Measurements from ENCODE around the gene DCAKD. TPM values are rescaled to one million over a fixed set of nuclear protein-coding genes. Genes with fewer than 3 reads are reported as not detected.

The DCAKD gene
- total RNA-seq, 1 donor from 2014 or later = 25.4 TPM

DNA sequence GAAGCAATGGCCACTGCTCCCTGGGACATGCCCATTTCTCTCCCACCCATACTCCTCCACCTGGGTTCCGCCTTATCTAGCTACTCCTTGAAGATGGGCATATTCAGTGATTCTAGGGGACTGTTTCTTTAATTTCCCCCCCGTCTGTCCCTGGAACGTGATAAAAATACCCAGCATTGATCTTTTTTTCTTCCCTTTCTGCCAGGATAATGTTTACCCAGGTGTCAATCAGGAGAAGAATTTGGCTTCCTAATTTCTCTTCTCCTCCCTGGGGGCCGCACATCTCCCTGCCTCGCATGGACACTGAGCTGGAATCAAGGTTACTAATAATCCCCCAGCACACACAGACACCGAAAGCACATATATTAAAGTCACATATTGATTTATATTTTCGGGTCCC lies 35.2 kb downstream of the DCAKD start:
- Mint-ChIP-seq H3K36me3 (ENCODE audit: low read depth) (peaks cover 4% of the 10 kb centered on the region), H3K27ac (no peak overlapping the region), H3K4me3 (no peak overlapping the region), H3K4me1 (peaks cover 15% of the 10 kb centered on the region), H3K9me3 (no peaks in the 10 kb centered on the region), H3K27me3 (peaks cover 32% of the 10 kb centered on the region)
- intact Hi-C loops (cut with micrococcal nuclease) = no loop called here
- no peak for DNase-seq

DNA sequence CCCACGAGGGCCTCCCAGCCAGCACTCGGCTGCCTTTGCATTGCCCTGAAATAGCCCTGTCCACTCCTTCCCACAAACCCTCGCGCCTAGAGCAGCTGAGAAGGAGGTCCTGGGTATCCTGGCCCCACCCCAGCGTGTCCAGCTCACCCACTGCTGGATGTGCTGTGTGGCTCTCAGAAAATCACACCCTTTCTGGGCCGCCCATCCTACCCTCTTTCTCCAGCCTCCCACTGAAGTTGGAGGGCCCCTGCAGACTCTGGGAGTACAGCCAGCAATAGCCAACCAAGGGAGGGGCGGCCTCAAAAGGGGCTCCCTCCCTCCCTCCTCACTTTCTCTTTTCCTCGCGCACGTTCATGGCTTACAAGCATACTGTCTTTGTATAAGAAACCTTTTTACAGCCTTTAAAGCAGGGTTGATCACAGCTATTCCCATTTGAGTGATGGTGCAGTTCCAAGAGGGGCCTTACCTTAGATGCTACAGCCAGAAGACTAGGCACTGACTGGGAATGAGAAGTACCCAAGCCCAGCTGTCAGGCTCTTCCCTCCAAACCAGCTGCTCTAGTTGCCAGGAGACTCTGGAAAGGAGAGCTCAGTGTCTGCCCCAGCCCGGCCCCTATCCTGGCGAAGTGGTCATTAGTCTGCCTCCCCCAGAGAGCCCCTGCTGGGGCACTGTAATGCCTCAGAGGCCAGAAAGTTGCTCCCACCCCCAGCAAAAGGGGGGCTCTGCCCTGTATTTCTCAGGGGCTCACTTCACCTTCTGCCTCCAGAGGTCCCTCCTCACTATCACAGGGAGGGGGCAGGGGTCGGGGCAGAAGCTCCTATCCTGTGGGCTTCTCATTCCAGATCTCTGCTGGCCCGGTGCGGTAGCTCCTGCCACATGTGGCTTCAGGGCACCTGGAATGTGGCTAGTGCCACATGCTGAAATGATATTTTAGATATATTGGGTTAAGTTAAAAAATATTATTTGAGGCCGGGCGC lies 38.1 kb downstream of the DCAKD start:
- intact Hi-C loops (cut with micrococcal nuclease) = no loop called here
- peaks cover 11% of the 10 kb centered on the region for H3K27me3 Mint-ChIP-seq
- DNase-seq = no peak
- H3K4me3 Mint-ChIP-seq = no peak overlapping the region
- no peak overlapping the region for H3K27ac Mint-ChIP-seq
- no peaks in the 10 kb centered on the region for H3K9me3 Mint-ChIP-seq
- H3K4me1 Mint-ChIP-seq = peaks cover under 1% of the 10 kb centered on the region
- no peaks in the 10 kb centered on the region for H3K36me3 Mint-ChIP-seq (ENCODE audit: low read depth)

DNA sequence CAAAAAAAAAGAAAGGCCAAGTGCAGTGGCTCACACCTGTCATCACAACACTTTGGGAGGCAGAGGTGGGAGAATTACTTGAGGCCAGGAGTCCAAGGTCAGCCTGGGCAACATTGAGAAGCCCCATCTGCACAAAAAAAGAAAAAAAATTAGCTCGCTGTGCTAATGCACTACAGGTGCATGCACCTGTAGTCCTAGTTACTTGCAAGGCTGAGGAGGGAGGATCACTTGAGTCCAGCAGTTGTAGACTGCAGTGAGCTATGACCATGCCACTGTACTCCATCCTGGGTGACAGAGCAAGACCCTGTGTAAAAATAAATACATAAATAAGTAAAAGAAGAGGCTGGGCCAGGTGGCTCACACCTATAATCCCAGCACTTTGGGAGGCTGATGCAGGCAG lies 39.7 kb downstream of the DCAKD start:
- intact Hi-C loops (cut with micrococcal nuclease) = no loop called here
- Mint-ChIP-seq H3K27ac (no peak overlapping the region), H3K36me3 (ENCODE audit: low read depth) (no peaks in the 10 kb centered on the region), H3K27me3 (peaks cover 6% of the 10 kb centered on the region), H3K9me3 (no peaks in the 10 kb centered on the region), H3K4me3 (no peak overlapping the region), H3K4me1 (no peaks in the 10 kb centered on the region)
- DNase-seq = no peak

DNA sequence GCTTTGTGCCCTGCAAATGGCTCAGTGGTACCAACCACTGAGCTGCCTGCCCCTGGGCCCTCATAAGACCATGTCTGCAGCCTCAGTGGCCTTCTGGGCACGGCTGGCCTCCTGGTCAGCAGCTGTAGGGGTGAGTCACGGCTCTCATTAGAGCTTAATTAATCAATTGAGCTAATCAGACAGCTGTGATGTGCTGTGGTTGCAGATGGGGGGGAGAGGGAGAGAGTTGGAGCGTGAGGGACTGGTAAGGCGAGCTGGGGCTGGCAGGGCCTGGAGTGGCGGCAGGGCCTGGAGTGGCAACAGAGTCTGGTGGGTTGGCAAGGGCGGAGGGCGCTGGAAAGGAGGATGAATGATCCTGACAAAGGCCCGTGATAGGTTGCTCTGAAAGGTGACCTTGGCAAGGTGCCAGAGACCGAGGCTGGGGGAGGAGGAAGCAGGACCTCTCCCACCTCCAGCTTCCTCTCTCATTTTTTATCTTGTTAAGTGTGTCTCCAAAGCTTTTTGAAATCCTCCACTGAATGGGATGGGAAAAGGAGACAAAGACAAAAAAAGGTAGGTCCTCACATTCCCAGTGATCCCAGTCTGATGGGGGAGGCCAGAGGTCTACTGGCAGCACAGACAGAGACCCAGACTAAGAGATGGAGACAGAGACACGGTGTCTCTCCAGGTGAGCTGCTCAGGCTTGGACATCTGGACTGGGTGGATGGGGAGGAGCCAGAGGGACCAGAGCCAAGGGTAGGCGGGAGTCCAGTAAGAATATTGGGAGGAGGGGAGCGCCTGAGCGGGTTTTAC lies 41.6 kb downstream of the DCAKD start:
- Mint-ChIP-seq H3K4me3 (no peak overlapping the region), H3K27me3 (peaks cover 5% of the 10 kb centered on the region), H3K36me3 (ENCODE audit: low read depth) (no peaks in the 10 kb centered on the region), H3K27ac (no peak overlapping the region), H3K4me1 (no peaks in the 10 kb centered on the region), H3K9me3 (no peaks in the 10 kb centered on the region)
- intact Hi-C loops (cut with micrococcal nuclease) = no loop called here
- no peak for DNase-seq

DNA sequence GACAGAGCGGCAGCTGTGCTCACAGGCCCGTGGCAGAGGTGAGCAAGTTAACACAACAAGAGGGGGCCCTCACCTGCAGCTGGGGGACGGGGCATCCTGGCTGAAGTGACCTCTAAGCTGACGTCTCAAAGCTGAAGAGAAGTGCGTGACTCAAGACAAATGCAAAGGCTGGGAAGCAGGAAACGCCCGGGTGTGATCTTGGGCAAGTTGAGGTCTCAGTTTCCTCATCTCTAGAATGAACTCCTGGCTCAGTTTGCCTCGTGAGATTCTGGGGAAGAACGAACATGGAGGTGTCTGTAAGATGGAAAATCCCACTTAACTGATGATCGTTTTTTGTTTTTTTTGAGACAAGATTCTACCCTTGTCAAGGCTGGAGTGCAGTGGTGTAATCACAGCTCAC lies 43.2 kb downstream of the DCAKD start:
- intact Hi-C loops (cut with micrococcal nuclease) = no loop called here
- Mint-ChIP-seq H3K27me3 (peaks cover 8% of the 10 kb centered on the region), H3K36me3 (ENCODE audit: low read depth) (no peaks in the 10 kb centered on the region), H3K9me3 (no peaks in the 10 kb centered on the region), H3K4me3 (no peak overlapping the region), H3K4me1 (no peaks in the 10 kb centered on the region), H3K27ac (no peak overlapping the region)
- no peak for DNase-seq

DNA sequence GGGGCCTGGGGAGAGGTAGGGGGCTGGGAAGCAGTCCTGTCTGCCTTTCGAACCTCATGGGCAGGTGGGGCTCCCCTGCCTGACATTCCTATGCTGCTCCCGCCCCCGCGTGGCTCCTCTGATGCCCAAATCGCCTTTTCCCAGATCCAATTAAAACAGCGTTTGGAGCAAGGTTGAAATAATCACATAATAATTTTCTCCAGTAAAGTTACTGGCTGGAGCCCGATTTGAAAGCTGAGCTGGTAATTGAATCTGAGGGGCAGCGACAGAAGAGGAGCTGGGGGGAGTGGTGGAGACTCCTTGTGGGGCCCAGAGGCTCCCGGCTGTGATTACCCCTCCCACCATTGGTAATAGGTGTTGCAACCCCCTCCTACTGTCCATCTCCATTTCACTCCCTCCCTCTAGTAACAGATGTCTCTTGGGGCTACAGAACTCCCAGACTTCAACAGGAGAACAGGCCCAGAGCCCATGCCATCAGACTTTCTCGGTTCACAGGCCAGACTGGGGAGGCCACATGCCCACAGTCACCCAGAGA lies 44.4 kb downstream of the DCAKD start:
- no peaks in the 10 kb centered on the region for H3K4me1 Mint-ChIP-seq
- DNase-seq = no peak
- H3K9me3 Mint-ChIP-seq = no peaks in the 10 kb centered on the region
- no peaks in the 10 kb centered on the region for H3K36me3 Mint-ChIP-seq (ENCODE audit: low read depth)
- peaks cover 8% of the 10 kb centered on the region for H3K27me3 Mint-ChIP-seq
- no peak overlapping the region for H3K4me3 Mint-ChIP-seq
- intact Hi-C loops (cut with micrococcal nuclease) = no loop called here
- no peak overlapping the region for H3K27ac Mint-ChIP-seq

DNA sequence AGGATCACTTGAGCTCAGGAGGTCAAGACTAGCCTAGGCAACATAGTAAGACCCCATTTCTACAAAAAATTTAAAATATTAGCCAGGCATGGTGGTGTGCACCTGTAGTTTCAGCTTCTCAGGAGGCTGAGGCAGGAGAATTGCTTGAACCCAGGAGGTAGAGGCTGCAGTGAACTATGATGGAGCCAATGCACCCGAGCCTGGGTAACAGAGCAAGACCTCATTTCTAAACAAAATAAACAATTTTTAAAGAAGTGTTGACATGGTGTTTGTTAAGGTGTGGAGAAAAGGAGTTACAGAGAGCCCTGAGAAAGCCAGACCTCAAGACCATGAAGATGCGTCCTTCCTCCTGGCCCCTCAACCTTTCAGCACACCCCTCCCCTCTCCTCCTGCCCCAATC lies 45.7 kb downstream of the DCAKD start:
- peaks cover 8% of the 10 kb centered on the region for H3K27me3 Mint-ChIP-seq
- intact Hi-C loops (cut with micrococcal nuclease) = no loop called here
- no peaks in the 10 kb centered on the region for H3K36me3 Mint-ChIP-seq (ENCODE audit: low read depth)
- H3K4me3 Mint-ChIP-seq = no peak overlapping the region
- H3K4me1 Mint-ChIP-seq = no peaks in the 10 kb centered on the region
- no peak overlapping the region for H3K27ac Mint-ChIP-seq
- H3K9me3 Mint-ChIP-seq = no peaks in the 10 kb centered on the region
- no peak for DNase-seq

DNA sequence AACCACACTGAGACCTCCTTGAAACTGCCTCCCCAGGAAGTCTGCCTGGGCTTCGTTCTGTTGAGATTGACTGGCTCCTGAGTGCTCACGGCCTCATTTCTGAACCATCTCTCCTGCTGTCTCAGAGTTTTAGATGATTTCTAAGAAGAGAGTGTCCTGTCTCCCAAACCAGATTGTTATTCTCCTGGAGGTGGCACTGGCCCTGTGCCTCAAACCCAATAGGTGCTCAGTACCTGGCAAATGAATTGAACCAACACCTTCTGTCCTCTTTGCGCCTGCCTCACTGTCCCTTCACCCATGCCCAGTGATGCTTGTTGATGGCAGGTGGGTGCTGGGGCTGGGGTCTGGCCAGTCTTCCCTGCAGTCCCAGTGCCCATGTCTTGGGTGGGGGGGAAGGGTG lies 47.0 kb downstream of the DCAKD start:
- Mint-ChIP-seq H3K9me3 (no peaks in the 10 kb centered on the region), H3K4me3 (no peak overlapping the region), H3K36me3 (ENCODE audit: low read depth) (no peaks in the 10 kb centered on the region), H3K27me3 (peaks cover 8% of the 10 kb centered on the region), H3K27ac (no peak overlapping the region), H3K4me1 (no peaks in the 10 kb centered on the region)
- no peak for DNase-seq
- intact Hi-C loops (cut with micrococcal nuclease) = no loop called here

DNA sequence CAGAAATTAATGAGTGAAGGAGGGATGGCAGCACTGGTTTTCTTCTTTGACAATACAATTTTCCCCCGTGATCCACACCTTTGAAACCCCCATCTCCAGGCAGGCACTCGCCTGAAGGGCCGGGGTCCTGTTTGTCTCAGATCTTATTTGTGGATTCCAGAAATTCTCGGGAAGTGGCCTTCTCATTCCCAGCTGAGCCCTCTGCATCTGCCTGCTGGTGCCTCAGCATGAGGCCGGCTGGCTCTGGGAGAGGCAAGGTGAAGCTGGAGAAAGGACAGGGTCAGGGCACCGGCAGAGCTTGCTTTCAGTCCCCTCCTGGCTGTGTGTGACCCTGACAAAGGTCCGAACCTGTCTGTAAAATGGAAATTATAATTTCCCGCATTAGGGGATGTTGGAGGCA lies 47.6 kb downstream of the DCAKD start:
- DNase-seq = no peak

DNA sequence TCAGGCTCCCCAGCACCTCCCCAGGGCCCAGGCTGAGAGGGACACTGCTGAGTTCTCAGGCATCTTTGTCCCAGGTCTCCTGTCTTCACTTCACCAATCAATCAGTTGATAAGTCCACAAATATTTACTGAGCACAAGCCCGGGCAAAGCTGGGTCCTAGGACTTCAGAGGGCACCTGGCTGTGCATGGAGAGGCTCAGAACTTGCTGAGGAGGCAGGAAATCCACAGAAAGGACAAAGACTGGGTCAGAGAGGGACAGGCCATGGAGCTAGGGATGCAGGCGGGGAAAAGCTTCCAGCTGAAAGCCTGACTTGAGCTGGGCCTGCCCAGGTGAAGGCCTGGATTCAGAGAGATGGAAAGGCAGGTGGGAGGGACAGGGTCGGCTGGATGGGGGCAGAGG lies 50.1 kb downstream of the DCAKD start:
- Mint-ChIP-seq H3K36me3 (ENCODE audit: low read depth) (no peaks in the 10 kb centered on the region), H3K9me3 (no peaks in the 10 kb centered on the region), H3K4me1 (no peaks in the 10 kb centered on the region), H3K27me3 (peaks cover 13% of the 10 kb centered on the region), H3K4me3 (no peak overlapping the region), H3K27ac (no peak overlapping the region)
- no peak for DNase-seq
- intact Hi-C loops (cut with micrococcal nuclease) = no loop called here

More for the DNA sequence above, 47.6 kb downstream of the DCAKD start:
- no peak overlapping the region for H3K27ac Mint-ChIP-seq
- peaks cover 10% of the 10 kb centered on the region for H3K27me3 Mint-ChIP-seq
- H3K4me1 Mint-ChIP-seq = no peaks in the 10 kb centered on the region
- H3K9me3 Mint-ChIP-seq = no peaks in the 10 kb centered on the region
- no peak overlapping the region for H3K4me3 Mint-ChIP-seq
- H3K36me3 Mint-ChIP-seq (ENCODE audit: low read depth) = no peaks in the 10 kb centered on the region
- intact Hi-C loops (cut with micrococcal nuclease) = no loop called here

DNA sequence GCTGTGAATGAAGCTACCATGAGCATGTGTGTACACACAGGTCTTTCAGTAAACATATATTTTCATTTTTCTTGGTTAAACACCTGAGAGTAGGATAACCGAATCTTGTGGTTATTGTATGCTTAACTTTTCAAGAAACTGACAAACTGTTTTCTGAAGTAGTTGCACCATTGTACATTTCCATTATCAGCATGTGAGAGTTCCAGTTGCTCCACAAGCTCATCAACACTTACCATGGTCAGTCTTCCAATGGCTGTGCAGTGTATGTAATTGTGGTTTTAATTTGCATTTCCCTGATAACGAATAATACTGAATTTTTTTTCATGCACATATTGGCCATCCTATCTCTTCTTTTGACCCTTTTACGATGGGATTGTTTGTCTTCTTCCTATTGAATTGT lies 52.0 kb downstream of the DCAKD start:
- peaks cover 15% of the 10 kb centered on the region for H3K27me3 Mint-ChIP-seq
- DNase-seq = no peak
- no peak overlapping the region for H3K27ac Mint-ChIP-seq
- H3K9me3 Mint-ChIP-seq = no peaks in the 10 kb centered on the region
- no peak overlapping the region for H3K4me3 Mint-ChIP-seq
- no peaks in the 10 kb centered on the region for H3K4me1 Mint-ChIP-seq
- intact Hi-C loops (cut with micrococcal nuclease) = no loop called here
- H3K36me3 Mint-ChIP-seq (ENCODE audit: low read depth) = no peaks in the 10 kb centered on the region

DNA sequence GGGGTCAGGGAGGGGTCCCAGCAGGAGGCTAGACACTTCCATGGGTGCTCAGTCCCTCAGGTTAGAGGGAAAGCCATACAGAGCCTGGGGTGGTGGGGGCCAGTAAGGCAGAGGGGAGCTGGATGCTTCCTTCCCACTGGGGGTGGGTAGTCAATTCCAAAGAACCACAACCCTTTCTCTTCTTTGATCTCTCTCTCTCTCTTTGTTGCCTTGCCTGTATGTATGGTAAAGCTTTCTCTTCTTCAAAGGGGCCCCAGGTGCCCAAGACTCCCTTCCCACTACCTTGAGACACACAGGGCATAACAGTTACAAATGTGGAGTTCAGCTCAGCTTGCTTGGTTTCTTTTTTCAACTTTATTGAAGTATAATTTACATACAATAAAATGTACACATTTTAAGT lies 52.8 kb downstream of the DCAKD start:
- no peaks in the 10 kb centered on the region for H3K4me1 Mint-ChIP-seq
- no peaks in the 10 kb centered on the region for H3K36me3 Mint-ChIP-seq (ENCODE audit: low read depth)
- no peak overlapping the region for H3K4me3 Mint-ChIP-seq
- no peaks in the 10 kb centered on the region for H3K9me3 Mint-ChIP-seq
- H3K27ac Mint-ChIP-seq = no peak overlapping the region
- peaks cover 15% of the 10 kb centered on the region for H3K27me3 Mint-ChIP-seq
- intact Hi-C loops (cut with micrococcal nuclease) = no loop called here
- no peak for DNase-seq

DNA sequence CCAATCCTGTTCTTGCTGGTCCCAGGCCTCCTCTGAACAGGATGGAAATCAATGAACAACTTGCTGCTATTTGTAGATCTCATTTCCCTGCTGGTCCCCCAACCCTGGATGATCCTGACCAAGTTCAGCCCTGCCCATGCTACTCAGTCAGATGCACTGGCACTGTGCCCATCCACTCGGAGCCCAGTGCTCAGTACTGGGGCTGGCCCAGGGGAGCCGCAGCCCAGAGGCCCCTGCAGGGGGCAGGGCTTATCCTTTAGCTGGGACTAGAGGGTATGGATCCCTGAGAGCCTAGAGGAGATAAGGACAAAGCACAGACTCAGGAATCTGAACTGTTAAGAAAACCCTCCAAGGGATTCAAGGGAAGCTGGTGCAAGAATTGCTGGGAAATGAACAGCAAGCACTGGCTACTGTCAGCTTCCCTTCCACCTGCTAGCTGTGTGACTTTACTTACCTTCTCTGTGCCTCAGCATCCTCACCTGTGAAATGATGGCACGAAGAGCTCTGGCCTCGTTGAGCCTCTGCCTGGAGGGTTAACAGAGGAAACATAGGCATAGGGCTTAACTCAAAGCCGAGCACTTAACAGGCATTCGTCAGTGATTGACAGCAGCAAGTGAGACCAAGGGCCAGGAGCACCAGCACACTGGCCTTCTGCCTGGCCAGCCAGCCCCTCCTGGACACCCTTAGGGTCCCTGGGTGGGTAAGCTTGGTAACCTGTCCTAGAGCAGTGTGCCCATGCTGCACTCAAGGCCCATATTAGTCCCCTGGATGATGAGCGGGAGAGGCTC lies 53.5 kb downstream of the DCAKD start:
- peaks cover 12% of the 10 kb centered on the region for H3K27me3 Mint-ChIP-seq
- no peaks in the 10 kb centered on the region for H3K36me3 Mint-ChIP-seq (ENCODE audit: low read depth)
- H3K4me3 Mint-ChIP-seq = no peak overlapping the region
- no peak for DNase-seq
- no peaks in the 10 kb centered on the region for H3K9me3 Mint-ChIP-seq
- no peak overlapping the region for H3K27ac Mint-ChIP-seq
- H3K4me1 Mint-ChIP-seq = no peaks in the 10 kb centered on the region
- intact Hi-C loops (cut with micrococcal nuclease) = no loop called here

Data from activated CD4-positive, alpha-beta T cell treated with anti-CD3 and anti-CD28 coated beads, Interleukin-2, amount 10 ng/mL, durations not matched to agents 24 days and 14 days (primary cell).